Measurements from ENCODE around the gene FLNA.

- TF ChIP-seq CTCF (IDR thresholded peaks at IDR 0.05) (no peak), POLR2AphosphoS5 (IDR thresholded peaks at IDR 0.05) (no peak)
Measured at GRCh38 chrX:154419189-154419588, 44.8 kb upstream of the FLNA start.

Measured in breast epithelium (tissue), 3 donors.